HG03108 (cell line): Measurements from ENCODE around the gene TRAF7.
"Not testable (repeated sequence)": the region's sequence is repeated elsewhere in the genome, so short reads cannot be mapped to it uniquely, and the experiment has no call there.

Experiments used
- ATAC-seq: cut with Tn5 transposase; IDR thresholded peaks from one replicate; pipeline ENCODE4 v1.9.1; 2021; ENCODE audit warnings: moderate library complexity; ENCODE audit not compliant: unreplicated experiment

Gene TRAF7

DNA sequence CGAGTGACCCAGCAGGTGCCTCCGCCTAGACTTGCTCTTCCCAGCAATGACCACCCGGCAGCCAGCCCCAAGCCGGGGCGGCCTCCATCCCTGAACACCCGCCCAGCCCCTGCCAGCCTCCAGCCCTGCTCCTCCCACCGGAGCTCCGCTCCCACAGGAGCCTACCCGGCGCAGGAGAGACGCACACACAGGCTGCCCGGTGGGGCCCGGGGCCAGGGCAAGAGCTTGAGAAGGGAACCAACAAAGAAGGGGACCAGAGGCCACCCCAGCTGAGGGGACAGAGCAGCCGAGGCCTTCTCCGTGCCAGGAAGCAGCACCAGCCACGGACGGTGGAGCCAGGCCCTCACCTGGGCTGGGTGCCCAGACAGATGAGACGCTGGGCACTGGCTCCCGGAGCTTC lies 33.7 kb upstream of the TRAF7 start:
- ATAC-seq = no peak

DNA sequence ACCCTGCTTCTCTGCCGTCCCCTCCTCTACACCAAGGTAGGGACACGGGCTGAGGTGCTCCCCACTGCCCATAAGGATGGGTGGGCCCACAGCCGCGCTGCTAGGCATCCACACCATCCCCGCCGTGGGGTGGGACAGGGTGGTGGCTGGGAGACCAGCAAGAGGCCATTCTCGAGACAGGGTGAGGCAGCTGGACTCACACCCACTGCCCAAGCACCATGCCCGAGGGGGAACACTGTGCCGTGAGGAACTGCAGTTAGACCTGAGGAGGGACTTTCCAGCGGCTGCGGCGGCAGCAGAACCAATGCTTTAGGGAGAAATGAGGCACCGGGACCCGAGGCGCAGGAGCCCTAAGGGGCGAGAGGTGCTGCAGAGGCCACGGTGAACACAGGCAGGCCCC lies 33.2 kb upstream of the TRAF7 start:
- no peak for ATAC-seq

DNA sequence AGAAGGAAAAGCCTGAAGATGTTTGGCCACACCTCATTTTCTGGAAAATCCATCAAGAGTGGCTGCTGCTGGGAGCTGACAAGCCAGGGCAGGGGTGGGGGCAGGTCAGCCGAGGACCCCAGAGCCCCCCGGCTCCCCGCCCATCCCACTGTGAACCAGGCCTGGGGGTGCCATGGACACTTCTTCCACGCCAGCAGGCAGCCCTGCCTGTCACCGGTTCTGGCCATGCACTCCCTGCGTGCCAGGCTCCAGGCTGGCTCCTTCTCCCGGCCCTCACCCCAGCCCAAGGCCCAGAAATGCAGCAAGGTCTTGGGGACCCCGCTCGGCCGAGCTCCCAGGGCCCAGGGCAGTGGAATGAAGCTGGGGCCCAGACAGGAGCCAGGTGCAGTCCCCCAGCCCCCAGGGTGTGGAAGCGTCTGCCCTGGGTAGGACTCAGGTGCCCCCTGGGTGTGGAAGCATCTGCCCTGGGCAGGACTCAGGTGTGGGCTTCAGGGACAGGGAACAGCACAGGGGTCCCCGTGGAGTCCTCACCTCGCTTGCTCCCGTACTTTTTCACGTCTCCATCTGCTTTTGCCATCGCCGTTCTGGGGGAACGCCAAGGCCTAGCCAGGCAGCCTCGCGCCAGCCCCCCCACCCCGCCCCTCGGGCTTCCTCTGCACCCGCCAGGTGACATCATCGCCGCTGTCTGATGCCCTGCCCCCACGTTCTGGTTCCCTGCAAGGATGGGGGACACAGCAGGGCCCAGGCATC lies 32.5 kb upstream of the TRAF7 start:
- not testable (repeated sequence) for ATAC-seq

DNA sequence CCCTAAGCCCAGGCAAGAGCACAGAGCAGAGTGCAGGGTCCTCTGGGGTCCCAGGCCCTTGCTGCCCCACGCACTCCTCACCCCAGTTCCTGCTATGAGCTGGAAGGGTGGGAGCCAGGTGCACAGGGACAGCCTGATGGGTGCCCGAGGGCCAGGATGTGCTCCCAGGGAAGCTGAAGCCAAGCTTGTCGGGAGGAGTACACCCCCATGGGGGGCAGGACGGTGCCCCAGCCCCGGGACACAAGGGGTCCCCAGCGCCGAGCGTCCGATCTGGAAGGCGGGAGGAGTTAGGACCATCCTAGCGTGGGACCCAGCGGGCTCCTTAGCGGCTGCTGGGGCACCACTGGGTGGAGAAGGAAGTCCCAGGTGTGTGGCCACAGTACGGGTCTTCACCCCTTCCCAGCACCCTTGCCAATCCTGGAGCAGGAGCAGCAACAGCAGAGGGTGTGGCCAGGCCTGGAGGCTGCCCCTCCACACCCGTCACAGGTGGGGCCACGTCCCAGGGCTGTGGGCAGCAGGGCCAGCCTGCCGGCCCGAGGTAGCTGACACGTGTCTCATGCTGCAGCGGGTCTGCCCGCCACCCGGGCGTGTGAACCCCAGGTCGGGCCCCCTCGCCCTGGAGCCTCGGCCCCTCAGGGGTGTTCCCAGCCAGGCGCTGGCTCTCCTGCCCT lies 31.7 kb upstream of the TRAF7 start:
- not testable (repeated sequence) for ATAC-seq

DNA sequence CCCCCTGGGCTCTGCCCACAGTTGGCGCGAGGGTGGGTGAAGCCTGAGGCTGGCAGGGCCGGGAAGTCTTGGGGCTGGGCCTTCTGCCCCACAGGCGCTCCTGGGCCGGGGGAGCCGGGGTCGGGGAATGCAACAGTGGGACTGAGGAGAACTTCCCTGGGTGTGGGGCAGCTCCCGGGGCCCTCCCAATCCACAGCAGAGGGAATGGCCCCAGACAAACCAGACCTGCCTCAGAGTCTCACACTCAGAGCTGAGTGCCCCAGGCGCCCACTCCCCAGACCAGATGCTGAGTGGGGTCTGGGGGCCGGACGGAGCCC lies 31.2 kb upstream of the TRAF7 start:
- ATAC-seq = not testable (repeated sequence)

DNA sequence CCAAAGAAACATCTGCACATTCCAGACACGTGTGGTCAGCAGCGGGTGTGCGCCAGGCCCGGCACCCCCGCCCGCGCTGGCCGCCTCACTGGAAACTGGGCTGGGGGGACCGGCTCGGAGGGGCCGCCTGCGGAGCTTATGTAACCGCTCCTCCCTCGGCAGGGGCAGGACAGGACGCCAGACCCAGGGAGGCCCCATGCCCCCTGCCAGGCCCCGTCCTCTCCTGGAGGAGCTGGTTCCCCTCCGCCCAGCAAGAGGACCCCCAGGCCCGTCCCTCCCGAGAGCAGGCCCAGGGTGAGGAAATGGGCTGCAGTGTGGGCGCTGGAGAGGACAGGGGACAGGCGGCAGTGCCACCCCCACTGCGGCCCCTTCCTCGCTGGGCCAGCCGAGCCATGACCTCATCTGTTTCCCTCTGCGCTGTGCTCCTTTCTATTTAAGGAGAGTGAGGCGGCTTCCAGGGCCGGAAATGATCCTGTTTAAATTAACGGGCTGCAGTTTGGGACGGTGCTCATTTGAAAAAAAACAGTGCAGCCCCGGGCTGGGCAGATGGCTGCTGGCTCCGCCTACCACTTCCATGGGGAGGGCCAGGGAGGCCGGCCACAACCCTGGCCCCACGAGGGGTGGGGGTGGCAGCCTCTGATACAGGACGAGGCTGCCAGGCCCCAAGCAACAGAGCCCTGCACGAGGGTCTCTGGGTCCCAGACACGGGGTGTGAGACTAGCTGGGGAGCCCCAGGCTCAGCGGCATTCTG lies 30.7 kb upstream of the TRAF7 start:
- not testable (repeated sequence) for ATAC-seq

DNA sequence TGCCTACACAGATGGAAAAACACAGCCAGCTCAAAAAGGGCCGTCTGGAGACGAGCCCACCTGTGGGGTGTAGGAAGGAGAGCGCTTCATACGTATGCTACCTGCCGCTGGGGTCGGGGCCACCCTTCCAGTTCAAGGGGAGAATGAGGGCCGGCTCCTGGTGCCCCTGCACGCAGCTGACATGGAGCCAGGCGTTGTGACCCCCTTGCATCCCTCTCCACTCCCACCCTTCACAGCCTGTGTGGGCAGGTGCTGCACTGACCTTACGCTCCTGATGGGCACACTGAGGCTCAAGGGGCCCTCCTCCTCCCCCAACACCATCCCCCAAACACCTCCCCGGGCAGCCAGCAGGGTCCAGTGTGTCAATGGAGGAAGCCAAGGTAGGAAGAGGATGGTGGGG lies 30.0 kb upstream of the TRAF7 start:
- not testable (repeated sequence) for ATAC-seq

DNA sequence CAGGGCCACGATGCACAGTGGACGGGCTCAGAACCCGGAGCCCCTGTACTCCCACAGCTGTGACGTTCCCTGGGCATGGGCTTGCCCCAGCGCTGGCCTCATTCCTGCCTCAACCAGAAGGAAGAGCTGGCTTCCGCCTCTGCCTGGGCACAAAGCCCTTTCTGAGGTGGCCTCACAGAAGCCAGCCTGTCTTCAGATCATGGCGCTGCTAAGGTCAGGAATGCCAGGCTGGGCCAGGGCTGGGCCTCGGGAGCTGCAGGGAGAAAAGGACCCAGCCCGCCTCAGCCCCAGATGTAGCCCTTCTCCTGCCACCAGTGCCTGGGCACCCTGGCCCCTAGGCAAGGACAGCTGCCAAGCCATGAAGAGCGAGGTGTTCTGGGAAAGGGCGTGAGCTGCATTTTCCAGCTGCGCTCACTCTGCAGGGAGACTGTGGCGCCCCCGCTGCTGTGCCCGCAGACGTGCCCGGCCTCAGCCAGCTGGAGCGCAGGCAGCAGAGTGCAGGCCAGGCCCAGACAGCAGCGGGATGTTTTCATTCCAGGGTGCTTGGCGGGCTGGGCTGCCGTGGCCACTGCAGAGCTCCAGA lies 29.3 kb upstream of the TRAF7 start:
- not testable (repeated sequence) for ATAC-seq

DNA sequence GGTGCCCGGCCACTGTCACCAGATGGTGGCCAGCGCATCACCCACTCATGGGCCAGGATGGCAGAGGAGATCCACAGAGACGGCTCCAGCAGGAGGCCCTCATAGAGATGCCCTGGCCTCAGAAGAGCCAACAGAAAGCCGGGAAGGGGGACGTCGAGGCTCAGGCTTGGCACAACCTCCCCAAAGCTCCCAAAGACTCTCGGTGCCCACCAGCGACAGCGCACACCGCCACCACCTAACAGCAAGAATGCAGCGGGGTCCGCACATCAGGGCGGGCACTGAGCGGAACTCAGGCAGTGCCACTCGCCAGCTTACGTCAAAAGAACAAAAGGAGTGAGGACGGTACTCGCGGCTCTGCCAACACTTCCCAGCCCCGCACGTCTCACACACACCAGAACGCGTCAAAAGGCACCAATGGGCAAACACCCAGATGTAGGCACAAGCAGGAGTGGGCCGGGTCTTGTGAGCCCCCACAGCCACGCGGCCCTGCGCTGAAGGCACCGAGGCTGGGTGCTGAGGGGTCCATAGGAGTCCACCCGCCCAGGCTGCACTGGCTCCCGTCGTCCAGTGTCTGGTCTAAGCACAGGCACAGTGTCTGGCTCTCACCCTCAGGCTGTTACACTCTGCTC lies 28.5 kb upstream of the TRAF7 start:
- not testable (repeated sequence) for ATAC-seq

DNA sequence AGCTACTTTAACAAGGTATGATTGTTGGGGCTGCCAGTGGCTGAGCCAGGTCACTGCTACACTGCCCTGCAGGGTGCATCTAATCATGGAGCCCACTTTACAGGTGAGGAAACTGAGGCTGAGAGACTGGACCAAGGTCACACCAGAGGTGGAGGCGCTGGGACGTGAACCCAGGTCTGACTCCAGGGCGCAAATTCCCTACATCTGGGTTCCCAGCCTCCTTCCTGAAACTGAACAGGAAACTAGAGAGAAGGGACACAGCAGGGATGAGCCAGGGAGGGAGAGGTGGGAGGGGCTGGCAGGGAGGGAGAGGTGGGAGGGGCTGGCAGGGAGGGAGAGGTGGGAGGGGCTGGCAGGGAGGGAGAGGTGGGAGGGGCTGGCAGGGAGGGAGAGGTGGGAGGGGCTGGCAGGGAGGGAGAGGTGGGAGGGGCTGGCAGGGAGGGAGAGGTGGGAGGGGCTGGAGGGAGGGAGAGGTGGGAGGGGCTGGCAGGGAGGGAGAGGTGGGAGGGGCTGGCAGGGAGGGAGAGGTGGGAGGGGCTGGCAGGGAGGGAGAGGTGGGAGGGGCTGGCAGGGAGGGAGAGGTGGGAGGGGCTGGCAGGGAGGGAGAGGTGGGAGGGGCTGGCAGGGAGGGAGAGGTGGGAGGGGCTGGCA lies 27.8 kb upstream of the TRAF7 start:
- not testable (repeated sequence) for ATAC-seq

DNA sequence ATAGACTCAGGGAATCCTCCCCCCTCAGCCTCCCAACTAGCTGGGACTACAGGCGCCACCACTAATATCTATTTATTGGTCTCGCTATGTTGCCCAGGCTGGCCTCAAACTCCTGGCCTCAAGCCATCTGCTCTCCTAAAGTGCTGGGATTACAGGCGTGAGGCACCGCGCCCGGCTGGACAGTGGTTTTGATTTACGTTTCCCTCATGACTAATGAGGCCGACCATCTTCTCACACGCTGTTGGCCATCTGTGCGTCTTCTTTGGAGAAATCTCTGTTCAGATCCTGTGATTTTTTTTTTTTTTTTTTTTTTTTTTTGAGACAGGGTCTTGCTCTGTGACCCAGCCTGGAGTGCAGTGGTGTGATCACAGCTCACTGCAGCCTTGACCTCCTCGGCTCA lies 26.3 kb upstream of the TRAF7 start:
- ATAC-seq = not testable (repeated sequence)

DNA sequence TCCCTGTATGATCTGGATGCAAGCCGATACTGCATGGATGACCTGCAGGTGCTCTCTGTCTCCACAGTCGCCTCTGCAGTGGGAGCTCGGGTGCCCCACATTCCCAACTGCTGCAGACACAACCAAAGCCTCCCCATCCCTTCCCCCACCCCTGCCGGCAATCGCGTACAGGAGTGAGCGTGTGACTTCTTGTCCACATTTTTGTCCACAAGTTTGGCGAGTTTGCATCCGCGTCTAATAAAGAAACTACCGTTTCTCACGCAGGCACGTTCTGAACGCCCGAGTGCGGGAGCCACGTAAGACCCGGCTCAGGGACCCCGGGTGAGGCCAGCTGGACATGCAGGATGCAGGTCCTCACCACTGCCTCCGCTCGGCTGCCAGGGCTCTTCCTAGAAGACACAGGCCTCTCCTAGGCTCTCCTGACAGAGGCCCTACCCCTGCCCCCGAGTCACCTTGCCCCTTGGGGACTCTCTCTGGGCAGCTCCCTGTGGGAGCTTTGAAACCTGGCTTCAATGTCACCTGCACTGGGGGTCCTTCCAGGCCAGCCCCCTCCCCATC lies 25.6 kb upstream of the TRAF7 start:
- not testable (repeated sequence) for ATAC-seq

DNA sequence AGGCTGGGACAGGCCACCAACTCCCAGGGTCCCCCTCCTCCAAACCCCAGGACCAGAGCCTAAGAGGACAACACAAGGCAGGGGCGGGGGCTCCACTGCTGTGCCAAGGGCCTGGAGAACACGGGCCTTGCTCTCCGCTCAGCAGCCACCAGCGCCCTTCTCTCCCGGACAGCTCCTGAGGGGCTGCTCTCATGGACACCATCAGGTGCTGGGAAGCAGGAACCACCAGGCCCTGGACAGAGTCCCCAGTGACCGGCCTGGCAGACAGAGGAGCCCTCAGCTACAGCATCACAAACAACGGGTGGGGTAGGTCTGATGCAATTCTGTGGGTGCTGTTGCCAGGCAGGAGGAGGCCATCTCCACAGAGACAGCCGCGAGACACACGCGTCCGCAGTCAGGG lies 21.8 kb upstream of the TRAF7 start:
- not testable (repeated sequence) for ATAC-seq

DNA sequence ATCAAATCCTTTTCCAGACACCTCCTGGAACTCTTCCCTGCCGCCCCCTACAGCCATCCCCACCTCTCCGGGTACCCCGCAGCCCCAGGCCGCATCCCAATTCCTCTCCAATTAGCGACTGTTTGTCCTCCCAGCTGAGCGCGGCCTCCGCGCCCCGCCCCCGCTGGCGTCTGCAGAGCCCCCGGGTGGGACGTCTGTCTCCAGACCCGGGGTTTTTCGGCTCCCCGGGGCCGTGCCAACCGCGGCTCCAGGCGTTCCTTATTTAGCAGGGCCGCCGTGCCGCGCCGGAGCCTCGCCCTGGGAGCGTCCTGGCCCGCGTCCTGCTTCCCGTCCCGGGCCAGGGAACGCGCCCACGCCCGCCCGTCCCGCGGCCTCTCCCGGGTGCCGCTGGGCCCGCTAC lies 20.5 kb upstream of the TRAF7 start:
- ATAC-seq = not testable (repeated sequence)

DNA sequence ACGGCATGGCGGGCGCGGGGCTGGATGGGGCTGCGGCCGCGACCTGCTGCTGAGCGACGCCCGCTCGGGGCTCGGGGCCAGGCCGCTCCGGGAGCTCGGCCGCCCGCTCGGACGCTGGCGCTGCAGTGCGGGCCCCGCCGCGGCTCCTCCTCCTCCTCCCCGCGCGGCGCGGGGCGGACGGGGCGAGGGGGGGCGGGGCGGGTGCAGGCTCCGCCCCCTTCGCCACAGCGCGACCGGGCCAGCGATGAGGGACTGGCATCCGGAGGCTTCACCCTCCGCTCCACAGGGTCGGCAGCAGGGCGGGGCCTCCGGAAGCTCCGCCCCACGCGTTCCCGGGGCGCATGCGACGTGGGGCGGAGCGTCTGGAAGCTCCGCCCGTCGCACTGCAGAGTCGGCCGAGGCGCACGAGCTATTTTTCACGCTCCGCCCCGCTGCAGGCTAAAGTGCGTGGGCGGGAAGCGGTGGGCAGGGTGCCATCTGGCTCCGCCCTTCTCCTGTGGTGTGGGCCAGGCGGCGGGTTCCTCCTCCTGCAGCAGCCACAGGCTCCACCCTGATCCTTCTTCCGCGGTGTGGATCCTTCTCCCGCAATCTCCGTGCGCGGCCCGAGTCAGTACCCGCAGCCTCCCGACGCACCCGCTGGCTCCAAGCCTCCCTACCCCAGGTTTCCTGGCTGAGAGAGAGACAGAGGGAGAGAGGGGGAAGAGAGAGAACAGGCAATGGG lies 19.7 kb upstream of the TRAF7 start, which contains the start of gene PKD1:
TSS of gene PKD1 (minus strand) at position 129 of the 721 bp plus-strand sequence. CDS start 209 bp downstream, outside the sequence.
- ATAC-seq = not testable (repeated sequence)

DNA sequence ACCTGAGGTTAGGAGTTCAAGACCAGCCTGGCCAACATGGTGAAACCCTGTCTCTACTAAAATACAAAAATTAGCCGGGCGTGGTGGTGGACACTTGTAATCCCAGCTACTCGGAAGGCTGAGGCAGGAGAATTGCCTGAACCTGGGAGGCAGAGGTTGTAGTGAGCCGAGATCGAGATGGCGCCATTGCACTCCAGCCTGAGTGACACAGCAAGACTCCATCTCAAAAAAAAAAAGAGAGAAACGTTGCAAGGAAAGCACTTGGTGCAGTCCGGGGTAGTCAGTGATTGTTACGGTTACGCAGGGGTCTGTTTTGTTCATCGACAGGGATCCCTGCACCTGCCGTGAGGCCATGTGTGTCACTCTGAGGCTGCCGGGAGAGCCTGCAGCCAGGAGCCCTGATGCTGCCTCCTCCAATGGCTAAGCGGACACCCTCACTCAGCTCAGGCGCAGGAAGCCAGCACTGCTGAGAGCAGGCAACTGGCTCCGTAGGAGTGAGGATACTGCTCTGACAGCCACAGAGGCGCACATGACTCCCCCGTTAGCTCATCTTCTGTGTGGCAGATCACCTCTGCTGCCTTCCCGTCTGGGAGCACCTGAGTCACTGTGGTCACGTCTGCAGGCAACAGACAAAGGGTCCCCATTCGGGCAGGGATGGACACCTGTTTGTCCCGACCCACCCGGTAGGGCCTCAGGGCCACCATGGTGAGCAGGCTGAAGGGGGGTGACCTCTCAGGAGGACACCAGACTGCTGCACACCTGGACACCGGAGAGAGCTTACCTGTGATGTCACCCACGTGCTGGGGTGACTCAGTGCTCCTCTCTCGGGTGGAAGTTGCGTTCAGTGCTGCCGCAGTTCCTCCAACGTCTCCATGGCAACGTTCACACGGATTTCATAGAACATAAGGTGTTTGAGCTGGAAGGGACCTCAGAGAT lies 12.4 kb upstream of the TRAF7 start:
- no peak for ATAC-seq

DNA sequence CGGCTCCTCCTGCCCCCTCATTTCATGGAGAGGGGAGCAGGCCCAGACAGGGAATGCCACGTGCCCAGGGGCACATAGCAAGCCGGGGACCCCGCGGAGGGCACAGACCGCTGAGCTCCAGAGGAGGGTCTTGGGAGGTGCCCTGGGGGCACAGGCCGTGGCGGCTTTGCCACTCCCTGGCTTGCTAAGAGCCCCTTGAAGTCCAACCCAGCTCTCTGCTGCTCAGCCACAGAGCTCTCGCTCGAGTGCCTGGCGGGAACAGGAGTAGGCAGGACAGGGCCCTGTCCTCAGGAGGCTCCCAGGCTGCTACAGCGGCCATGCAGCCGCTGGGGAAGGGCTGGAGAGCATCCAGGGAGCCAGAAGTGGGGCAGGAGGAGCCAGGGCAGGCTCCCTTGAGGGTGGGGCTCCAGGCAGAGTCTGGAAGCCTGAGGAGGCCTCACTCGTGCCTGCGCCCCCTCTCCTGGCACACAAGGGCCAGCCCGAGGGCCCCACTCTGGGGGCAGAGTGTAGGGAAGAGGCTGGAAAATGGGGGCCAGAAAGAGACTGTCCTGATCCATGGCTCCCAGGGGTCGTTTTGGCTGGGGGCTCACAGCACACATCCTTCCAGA lies 11.6 kb upstream of the TRAF7 start:
- ATAC-seq = no peak

DNA sequence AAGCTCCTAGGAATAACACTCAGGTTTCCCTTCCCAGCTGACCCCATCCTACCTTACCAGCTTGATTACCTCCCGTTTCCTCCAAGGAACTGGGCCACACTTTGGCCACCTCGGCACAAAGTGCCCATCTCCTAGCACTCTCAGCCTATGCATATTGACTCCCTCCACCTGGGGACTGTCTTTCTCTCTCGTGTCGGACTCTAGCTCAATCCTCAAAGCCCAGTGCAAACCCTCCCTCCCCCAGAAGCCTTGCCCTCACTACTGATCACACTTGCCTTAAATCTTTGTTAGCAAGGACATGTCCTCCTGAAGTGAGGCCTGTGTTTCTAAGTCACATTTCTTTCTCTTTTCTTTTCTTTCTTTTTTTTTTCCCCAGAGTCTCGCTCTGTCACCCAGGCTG lies 9.7 kb upstream of the TRAF7 start:
- ATAC-seq = no peak
